Measurements from ENCODE around the gene ADI1.
A peak's percentile ranks its signal among the peaks of the same experiment; 100 is the strongest.

ADI1 gene

DNA sequence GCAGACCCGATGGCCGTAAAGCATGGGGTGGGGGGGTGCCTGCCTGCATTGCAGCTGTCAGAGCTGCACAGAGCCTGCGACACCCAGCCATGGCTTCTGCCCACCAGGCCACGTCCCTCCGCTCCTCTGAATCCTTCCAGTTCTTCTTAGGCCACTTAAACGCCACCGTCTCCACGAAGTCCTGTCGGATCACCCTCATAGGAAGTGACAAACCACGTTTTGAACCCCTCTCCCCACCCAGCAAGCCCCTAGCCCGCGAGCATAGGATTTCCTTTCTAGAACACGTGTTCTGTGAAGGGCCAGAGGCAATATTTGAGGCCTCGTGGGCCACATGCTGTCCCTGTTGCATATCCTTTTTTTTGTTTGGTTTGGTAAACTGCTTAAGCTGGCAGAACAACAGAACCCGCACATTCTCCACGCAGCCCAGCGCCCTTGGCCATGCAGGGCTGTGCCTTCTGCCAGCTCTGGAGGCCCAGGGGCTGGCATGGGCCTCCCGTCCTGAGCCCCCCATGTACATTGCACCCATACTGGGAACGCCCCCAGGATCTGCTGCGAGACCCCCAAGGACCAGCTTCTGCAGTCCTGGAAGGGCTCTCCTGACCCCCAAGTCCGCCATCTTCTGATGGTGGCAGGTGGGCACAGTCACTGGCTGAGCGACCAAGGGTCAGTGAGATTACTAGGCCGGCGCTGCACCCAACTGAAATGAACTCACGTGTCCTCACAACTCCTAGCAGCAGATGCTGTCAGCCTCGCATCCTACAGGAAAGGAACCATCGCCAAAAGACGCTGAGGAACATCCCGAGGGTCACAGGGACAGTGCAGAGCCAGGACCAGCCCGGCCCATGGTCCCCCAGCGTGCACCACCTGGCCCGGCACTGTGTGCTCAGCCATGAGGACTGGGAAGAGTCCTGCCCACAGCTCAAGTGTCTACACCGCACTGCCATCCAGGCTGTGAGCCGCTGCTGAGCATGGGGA lies 35.1 kb downstream of the ADI1 start:
- no peak for DNase-seq (ENCODE audit: low read depth)
- no peak for TF ChIP-seq CTCF (conservative IDR thresholded peaks at IDR 0.05; ENCODE audit: low read depth, low read length)
- H3K4me3 ChIP-seq (ENCODE audit: low read length): no peak overlapping the region

GRCh38 chr2:3483227-3483985 lies 35.9 kb downstream of the ADI1 start:
- no peak overlapping the region for H3K4me3 ChIP-seq (ENCODE audit: low read length)
- peak; percentile 26 for DNase-seq (ENCODE audit: low read depth)
- TF ChIP-seq CTCF (conservative IDR thresholded peaks at IDR 0.05; ENCODE audit: low read depth, low read length): no peak

GRCh38 chr2:3482363-3482821 lies 36.9 kb downstream of the ADI1 start:
- no peak for DNase-seq (ENCODE audit: low read depth)
- TF ChIP-seq CTCF (conservative IDR thresholded peaks at IDR 0.05; ENCODE audit: low read depth, low read length): no peak
- H3K4me3 ChIP-seq (ENCODE audit: low read length): no peak overlapping the region

- no peak for DNase-seq (ENCODE audit: low read depth)
- no peak for TF ChIP-seq CTCF (conservative IDR thresholded peaks at IDR 0.05; ENCODE audit: low read depth, low read length)
Measured at GRCh38 chr2:3481736-3482362, 37.5 kb downstream of the ADI1 start.

DNA sequence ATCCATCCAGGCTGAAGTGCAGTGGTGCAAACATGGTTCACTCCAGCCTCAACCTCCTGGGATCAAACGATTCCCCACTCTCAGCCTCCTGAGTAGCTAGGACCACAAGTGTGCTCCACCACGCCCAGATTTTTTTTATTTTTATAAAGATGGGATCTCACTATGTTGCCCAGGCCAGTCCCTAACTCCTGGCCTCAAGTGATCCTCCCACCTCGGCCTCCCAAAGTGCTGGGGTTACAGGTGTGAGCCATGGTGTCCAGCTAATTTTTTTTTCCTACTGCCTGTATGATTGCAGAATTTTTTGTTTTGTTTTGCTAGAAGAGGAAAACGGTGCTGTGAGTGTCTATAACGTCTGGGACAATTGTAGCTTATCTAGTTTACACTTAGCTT lies 38.3 kb downstream of the ADI1 start:
- TF ChIP-seq CTCF (conservative IDR thresholded peaks at IDR 0.05; ENCODE audit: low read depth, low read length): no peak
- DNase-seq (ENCODE audit: low read depth): no peak
- no peak overlapping the region for H3K4me3 ChIP-seq (ENCODE audit: low read length)

More at GRCh38 chr2:3481736-3482362, 37.5 kb downstream of the ADI1 start:
- H3K4me3 ChIP-seq (ENCODE audit: low read length): no peak overlapping the region

GRCh38 chr2:3480352-3481010 lies 38.9 kb downstream of the ADI1 start:
- no peak overlapping the region for H3K4me3 ChIP-seq (ENCODE audit: low read length)
- no peak for DNase-seq (ENCODE audit: low read depth)
- TF ChIP-seq CTCF (conservative IDR thresholded peaks at IDR 0.05; ENCODE audit: low read depth, low read length): no peak
